ENCODE data around the gene C19orf81.

C19orf81 gene

GRCh38 chr19:50676625-50677197 lies 27.5 kb downstream of the C19orf81 start:
- no peak for DNase-seq (ENCODE audit: low read depth, low spot score)
- no peak overlapping the region for H3K27ac ChIP-seq

GRCh38 chr19:50677636-50678035 lies 28.4 kb downstream of the C19orf81 start:
- H3K27ac ChIP-seq, result no peak overlapping the region
- no peak for DNase-seq (ENCODE audit: low read depth, low spot score)

DNA sequence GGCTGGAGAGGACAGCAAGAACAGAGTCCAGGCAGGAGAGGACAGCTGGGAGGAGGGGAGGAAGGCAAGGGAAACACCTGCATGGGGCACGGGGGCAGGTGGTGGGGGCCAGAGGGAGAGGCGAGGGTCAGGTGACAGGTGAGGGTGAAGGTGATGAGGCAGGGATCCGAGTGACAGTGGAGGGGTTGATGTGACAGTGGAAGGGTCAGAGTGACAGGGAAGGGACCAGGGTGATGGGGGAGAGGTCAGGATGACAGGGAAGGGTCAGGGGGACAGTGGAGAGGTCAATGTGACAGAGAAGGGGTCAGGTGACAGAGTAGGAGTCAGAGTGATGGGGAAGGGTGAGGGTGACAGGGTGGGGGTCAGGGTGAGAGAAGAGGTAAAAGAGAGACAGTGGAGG lies 29.1 kb downstream of the C19orf81 start:
- no peak overlapping the region for H3K27ac ChIP-seq
- no peak for DNase-seq (ENCODE audit: low read depth, low spot score)

GRCh38 chr19:50679177-50680125 lies 30.2 kb downstream of the C19orf81 start:
- no peak for DNase-seq (ENCODE audit: low read depth, low spot score)
- H3K27ac ChIP-seq, result no peak overlapping the region

DNA sequence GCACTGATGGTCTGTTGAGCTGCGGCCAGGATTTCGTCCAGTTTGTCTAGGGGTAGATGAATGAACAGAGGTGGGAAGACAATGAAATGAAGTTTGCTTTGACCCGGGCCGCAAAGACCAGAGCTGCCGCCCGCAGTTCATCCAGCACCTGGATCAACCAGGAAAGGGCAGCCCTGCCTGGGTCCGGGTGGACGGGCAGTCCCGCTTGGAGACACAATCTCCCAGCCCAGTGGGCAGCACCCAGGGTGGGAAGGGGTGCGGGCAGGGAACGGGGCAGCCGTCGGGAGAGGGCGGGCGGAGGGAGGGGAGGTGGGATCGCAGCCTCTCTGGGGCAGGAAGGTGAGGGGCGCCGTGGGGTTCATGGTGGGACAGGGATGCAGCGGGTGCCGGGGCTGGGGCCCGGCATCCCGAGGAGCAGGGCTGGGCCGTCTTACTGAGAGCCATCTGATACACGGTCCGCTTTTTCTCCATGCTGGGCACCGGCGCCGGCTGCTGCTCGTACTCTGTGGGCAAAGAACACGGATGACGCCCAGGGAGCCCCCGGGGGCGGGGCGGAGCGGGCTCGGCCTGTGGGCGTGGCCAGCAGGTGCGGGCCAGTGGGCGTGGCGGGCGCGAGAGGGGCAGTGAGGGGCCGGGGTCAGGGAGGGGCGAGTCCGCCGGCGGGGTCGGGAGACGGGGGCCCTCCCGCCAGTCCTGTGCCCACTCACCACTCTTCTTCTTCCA lies 37.2 kb downstream of the C19orf81 start:
- H3K27ac ChIP-seq, result no peak overlapping the region
- DNase-seq (ENCODE audit: low read depth, low spot score), result no peak

DNA sequence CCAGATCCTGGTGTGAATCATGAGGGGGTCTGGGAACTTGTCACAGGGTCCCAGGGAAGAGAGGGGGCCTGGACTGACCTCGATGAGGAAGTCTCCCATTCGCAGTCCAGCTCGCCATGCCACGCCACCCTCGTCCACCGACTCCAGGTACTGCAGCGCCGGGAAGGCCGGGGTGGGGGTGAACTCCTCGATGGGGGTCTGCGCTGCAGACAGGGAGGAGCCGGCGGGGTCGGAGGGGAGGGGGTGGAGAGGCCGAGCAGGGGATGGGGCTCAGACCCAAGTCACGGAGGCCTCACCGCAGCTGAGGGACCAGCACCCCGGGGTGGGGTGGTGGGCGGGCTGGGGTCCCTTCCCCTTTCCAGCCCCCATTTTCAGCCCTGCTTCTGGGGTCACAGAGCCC lies 39.5 kb downstream of the C19orf81 start:
- H3K27ac ChIP-seq, result no peak overlapping the region

DNA sequence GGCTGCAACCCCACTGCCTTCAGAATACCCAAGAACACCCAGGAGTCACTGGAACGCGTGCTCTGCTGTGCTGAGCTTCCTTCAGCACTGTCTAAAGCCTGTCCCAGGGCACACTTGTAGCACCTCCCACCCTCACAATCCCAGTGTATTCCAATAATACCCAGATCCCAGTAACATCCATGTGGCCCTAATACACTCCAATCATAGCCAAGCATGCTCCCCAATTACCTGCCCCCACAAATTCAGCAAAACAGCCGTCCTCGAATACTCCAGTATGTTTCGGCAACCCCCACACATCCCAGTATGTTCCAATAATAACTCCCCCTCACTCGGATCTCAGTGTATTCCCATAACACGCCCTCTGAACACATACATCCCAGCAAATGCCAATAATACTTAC lies 41.2 kb downstream of the C19orf81 start:
- DNase-seq (ENCODE audit: low read depth, low spot score), result no peak

More for the DNA sequence above, 39.5 kb downstream of the C19orf81 start:
- no peak for DNase-seq (ENCODE audit: low read depth, low spot score)

DNA sequence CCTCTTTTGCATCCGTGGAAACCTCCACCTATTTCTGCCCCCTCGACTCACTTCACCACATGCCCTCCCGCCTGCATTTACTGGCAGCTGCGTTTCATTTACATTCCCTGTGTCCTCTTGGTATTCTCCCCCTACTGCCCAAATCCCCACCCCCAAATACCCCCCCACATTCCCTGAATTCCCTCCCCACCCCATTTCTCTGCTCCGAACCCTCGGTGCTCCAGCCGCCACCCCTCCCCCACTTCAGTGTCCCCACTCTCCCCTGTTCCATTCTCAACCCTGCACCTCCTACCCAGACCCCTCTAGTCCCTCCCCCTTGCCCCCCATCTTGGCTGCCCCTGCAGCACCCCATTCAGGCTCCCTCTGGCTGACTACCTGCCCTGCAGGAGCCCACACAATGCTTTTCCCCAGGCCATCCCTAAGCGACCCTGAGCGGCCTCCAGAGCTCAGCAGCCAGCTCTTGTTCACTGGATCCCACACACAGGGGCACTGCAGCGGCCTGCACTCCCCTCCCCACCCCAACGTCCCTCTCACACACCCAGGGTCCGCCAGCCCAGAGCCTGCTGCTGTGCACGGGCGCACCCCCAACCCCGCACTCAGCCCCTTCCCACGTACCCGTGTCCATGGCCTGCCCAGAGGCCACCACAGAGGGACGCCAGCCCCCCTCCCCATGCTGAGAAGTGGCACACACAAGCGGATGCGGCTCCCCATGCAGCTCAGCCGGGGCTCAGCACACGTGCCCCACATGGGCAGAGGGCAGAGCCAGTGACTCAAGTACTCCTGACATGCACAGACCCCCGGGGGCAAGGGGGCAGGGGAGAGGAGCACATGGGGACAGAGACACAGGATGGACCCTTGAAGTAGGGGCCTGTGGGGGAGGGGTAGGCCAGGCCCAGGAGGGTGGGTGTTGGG lies 44.1 kb downstream of the C19orf81 start:
- DNase-seq (ENCODE audit: low read depth, low spot score), result no peak
- no peak overlapping the region for H3K27ac ChIP-seq

More for the DNA sequence above, 41.2 kb downstream of the C19orf81 start:
- no peak overlapping the region for H3K27ac ChIP-seq

DNA sequence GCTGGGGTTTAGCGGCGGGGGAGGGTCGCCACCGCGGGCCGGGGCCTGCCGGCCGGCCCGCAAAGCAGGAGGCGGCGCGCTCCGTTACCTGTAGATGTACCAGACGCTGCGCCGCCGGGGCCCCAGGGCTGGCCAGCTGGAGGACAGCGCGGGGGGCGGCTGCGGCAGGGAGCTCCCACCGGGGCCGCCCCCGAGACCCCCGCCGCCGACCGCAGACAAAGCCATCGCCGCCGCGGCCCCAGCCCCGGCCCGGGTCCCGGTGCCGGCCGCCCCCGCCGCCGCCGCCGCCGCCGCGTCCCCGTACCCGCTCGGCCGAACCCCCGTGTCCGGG lies 45.5 kb downstream of the C19orf81 start:
- no peak for DNase-seq (ENCODE audit: low read depth, low spot score)

GRCh38 chr19:50695251-50696093 lies 46.2 kb downstream of the C19orf81 start:
- DNase-seq (ENCODE audit: low read depth, low spot score), result no peak
- no peak overlapping the region for H3K27ac ChIP-seq

More for the DNA sequence above, 45.5 kb downstream of the C19orf81 start:
- H3K27ac ChIP-seq, result no peak overlapping the region

DNA sequence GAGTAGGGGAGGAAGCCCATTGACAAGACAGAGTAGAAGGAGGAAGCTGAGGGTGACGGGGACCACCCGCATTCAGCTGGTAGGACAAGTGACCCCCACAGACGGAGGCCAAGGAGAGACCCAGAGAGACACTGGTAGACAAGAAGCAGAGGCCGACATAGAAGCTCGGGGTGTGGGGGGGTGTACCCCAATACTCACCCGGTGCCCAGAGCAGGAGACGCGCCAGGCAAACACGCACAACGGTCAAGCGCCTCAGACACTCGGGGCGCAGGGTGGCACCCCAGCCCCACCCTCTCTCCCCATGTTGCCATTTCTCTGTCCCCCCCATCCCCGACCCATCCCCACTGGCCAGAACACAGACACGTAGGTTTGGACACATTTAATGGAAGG lies 46.8 kb downstream of the C19orf81 start:
- H3K27ac ChIP-seq, result no peak overlapping the region
- no peak for DNase-seq (ENCODE audit: low read depth, low spot score)

- H3K27ac ChIP-seq, result no peak overlapping the region
- DNase-seq (ENCODE audit: low read depth, low spot score), result no peak
These were observed 48.3 kb downstream of the C19orf81 start for GRCh38 chr19:50697414-50698124.

DNA sequence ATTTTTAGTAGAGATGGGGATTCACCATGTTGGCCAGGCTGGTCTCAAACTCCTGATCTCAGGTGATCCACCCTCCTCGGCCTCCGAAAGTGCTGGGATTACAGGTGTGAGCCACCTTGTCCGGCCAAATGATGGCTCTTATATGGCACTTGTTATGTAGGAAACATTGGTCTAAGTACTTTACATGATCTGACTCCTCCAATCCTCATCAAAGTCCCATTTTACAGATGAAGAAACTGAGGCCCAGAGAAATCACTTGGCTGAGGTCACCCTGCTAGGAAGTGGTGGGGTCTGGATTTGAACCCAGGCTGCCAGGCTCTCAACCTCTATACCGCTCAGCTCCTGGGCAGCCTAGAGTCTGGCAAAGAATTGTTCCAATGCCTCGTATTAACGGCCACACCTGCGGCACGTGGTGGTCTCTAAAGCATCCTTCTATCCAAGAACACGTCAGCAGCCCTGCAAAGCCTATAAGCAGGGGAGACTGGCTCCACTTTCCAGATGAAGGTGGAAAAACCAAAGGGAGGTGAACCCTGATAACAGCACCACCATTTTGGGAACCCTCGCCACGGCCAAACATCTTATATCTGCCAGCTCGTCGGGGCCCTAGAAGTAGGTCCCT lies 52.2 kb downstream of the C19orf81 start:
- no peak for DNase-seq (ENCODE audit: low read depth, low spot score)
- no peak overlapping the region for H3K27ac ChIP-seq

- no peak overlapping the region for H3K27ac ChIP-seq
- DNase-seq (ENCODE audit: low read depth, low spot score), result no peak
These were observed 53.1 kb downstream of the C19orf81 start for GRCh38 chr19:50702158-50702870.

DNA sequence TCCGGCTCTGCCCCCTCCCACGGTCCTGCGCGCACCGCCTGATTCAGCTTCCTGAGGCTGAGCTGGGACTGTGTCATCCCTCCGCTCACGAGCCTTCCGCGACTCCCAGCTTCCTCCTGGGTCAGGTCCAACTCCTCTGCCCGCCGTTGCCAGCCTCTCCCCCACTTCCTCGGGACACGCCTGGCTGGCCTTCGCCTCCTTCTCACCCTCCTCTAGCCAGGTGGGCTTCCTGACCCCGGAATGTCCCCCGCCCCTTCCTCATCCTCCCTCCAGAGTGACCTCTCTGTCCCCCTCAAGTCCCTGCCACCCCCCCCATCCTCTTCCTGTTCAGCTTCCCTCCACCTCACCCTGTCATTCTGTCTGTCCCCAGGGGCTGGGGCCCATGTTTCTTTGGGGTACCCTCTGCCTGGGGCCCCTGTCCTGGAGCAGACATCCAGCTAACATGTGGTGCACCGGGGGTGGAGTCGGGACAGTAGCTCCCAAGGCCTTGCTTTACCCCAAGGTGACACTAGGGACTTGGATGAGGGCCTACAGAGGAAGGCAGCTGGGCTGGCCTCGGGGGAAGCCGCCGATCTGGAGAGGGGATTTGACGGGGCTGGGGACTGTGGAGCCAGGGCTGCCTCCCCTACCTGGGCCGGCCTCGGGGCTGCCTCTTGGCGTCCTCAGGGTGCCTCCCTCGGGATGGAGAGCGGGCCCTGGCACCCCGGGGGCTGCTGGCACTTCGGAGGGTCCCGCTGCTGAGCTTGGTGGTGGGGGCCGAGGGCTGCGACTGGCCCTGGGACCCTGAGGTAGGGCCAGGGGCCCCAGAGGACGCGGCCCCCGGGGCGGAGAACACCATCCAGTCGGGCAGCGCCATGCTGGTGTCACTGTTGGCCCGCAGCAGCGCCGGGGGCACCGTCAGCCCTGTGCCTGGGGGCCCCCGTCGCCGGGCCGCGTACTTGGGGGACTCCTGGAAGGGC lies 53.9 kb downstream of the C19orf81 start:
- no peak for DNase-seq (ENCODE audit: low read depth, low spot score)
- no peak overlapping the region for H3K27ac ChIP-seq
